CD4-positive, alpha-beta T cell treated with Interleukin-10 for 1 hour (primary cell): ENCODE data around the gene TPD52L2.

Experiments
- DNase-seq: peaks from one replicate; pipeline ENCODE4 v3.0.0-alpha.2; 2020

Gene TPD52L2

GRCh38 chr20:63937596-63937995, 72.5 kb downstream of the TPD52L2 start:
- DNase-seq = no peak

- peak; percentile 26 for DNase-seq
Measured at GRCh38 chr20:63939061-63939935, 74.2 kb downstream of the TPD52L2 start.

GRCh38 chr20:63940071-63940471, 75.0 kb downstream of the TPD52L2 start:
- no peak for DNase-seq

- no peak for DNase-seq
Measured at GRCh38 chr20:63940472-63941266, 75.6 kb downstream of the TPD52L2 start.
